ENCODE measurements around the gene ZNF660.

DNA sequence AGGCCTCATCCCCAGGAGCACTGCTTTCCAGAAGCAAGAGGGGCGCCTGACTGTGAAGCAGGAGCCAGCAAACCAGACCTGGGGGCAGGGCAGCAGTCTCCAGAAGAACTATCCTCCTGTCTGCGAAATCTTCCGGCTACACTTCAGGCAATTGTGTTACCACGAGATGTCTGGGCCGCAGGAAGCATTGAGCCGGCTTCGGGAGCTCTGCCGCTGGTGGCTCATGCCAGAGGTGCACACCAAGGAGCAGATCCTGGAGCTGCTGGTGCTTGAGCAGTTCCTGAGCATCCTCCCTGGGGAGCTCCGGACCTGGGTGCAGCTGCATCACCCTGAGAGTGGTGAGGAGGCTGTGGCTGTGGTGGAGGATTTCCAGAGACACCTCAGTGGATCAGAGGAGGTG lies 27.7 kb upstream of the ZNF660 start:
- TF ChIP-seq POLR2A (IDR thresholded peaks at IDR 0.05): no peak
- TF ChIP-seq, protein P1, sequence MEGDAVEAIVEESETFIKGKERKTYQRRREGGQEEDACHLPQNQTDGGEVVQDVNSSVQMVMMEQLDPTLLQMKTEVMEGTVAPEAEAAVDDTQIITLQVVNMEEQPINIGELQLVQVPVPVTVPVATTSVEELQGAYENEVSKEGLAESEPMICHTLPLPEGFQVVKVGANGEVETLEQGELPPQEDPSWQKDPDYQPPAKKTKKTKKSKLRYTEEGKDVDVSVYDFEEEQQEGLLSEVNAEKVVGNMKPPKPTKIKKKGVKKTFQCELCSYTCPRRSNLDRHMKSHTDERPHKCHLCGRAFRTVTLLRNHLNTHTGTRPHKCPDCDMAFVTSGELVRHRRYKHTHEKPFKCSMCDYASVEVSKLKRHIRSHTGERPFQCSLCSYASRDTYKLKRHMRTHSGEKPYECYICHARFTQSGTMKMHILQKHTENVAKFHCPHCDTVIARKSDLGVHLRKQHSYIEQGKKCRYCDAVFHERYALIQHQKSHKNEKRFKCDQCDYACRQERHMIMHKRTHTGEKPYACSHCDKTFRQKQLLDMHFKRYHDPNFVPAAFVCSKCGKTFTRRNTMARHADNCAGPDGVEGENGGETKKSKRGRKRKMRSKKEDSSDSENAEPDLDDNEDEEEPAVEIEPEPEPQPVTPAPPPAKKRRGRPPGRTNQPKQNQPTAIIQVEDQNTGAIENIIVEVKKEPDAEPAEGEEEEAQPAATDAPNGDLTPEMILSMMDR (IDR thresholded peaks at IDR 0.05): no peak
